GM12878 (cell line): ENCODE results near the gene SNX10.

Experiments used
- CEBPB ChIP-seq, 2 experiments: fragments of 150-350 bp in 1 of 2; IDR thresholded peaks; 2 replicates each; pipeline ENCODE4 v1.6.1; 2012 to 2014; ENCODE audit warnings: low read depth in 2 of 2, low read length in 2 of 2, borderline replicate concordance in 1 of 2, inconsistent platforms in 1 of 2
- DPF2 ChIP-seq: fragments of 450-650 bp; IDR thresholded peaks from 2 replicates; pipeline ENCODE4 v1.6.1; 2017; ENCODE audit warnings: mild to moderate bottlenecking
- EP300 ChIP-seq, 2 experiments: fragments of 150-350 bp in 1 of 2; IDR thresholded peaks; 2 replicates each; pipeline ENCODE4 v1.6.1; 2011 to 2012; ENCODE audit warnings: low read depth in 2 of 2, low read length in 2 of 2, borderline replicate concordance in 1 of 2, improper control_type of control experiment in 1 of 2, inconsistent platforms in 1 of 2; ENCODE audit not compliant: control insufficient read depth in 1 of 2
- EZH2 ChIP-seq: IDR thresholded peaks from 2 replicates; pipeline ENCODE4 v1.6.1; 2012; ENCODE audit warnings: low read depth, mild to moderate bottlenecking, control low read depth, inconsistent platforms, low read length, borderline replicate concordance; ENCODE audit not compliant: control insufficient read depth
- GABPA ChIP-seq: IDR thresholded peaks from 2 replicates; pipeline ENCODE4 v1.6.1; 2014; ENCODE audit warnings: antibody characterized with exemption, low read depth, mild to moderate bottlenecking, inconsistent platforms
- JUND ChIP-seq: IDR thresholded peaks from 2 replicates; pipeline ENCODE4 v1.6.1; 2012; ENCODE audit warnings: low read depth, mild to moderate bottlenecking, low read length, improper control_type of control experiment, moderate library complexity
- PAX5 ChIP-seq: IDR thresholded peaks from 2 replicates; pipeline ENCODE4 v1.6.1; 2011; ENCODE audit warnings: low read depth, low read length, borderline replicate concordance
- POLR2AphosphoS5 ChIP-seq: IDR thresholded peaks from 2 replicates; pipeline ENCODE4 v1.6.1; 2011; ENCODE audit warnings: mild to moderate bottlenecking, low read length, inconsistent platforms
- ZNF274 ChIP-seq: IDR thresholded peaks from one replicate; pipeline ENCODE4 v1.8.0; 2011; ENCODE audit not compliant: insufficient read length, insufficient read depth
- TF ChIP-seq, protein P1 (sequence below): IDR thresholded peaks from 2 replicates; pipeline ENCODE4 v1.6.1; 2011; ENCODE audit warnings: borderline replicate concordance, low read depth, mild to moderate bottlenecking, moderate library complexity, low read length; ENCODE audit not compliant: insufficient read depth, poor library complexity, severe bottlenecking
- TF ChIP-seq, protein P2 (sequence below): fragments of 450-650 bp; IDR thresholded peaks from 2 replicates; pipeline ENCODE4 v1.6.1; 2017; ENCODE audit warnings: mild to moderate bottlenecking, low read depth, inconsistent platforms; ENCODE audit not compliant: poor library complexity, severe bottlenecking
- TF ChIP-seq, protein P3 (sequence below): IDR thresholded peaks from 2 replicates; pipeline ENCODE4 v1.6.1; 2012; ENCODE audit warnings: mild to moderate bottlenecking, low read depth, low read length
- TF ChIP-seq, protein P4 (sequence below), 3 experiments: IDR thresholded peaks in 2 of 3; conservative IDR thresholded peaks in 1 of 3; 2 replicates each; pipeline ENCODE4 v1.5.1; 2011; ENCODE audit warnings: low read depth in 3 of 3, low read length in 3 of 3, mild to moderate bottlenecking in 3 of 3, control low read depth in 2 of 3, moderate library complexity in 2 of 3, inconsistent platforms in 1 of 3, mixed read lengths in 1 of 3; ENCODE audit not compliant: control insufficient read depth in 2 of 3, insufficient read depth in 1 of 3; ENCODE audit errors: extremely low read depth in 1 of 3

DNA sequence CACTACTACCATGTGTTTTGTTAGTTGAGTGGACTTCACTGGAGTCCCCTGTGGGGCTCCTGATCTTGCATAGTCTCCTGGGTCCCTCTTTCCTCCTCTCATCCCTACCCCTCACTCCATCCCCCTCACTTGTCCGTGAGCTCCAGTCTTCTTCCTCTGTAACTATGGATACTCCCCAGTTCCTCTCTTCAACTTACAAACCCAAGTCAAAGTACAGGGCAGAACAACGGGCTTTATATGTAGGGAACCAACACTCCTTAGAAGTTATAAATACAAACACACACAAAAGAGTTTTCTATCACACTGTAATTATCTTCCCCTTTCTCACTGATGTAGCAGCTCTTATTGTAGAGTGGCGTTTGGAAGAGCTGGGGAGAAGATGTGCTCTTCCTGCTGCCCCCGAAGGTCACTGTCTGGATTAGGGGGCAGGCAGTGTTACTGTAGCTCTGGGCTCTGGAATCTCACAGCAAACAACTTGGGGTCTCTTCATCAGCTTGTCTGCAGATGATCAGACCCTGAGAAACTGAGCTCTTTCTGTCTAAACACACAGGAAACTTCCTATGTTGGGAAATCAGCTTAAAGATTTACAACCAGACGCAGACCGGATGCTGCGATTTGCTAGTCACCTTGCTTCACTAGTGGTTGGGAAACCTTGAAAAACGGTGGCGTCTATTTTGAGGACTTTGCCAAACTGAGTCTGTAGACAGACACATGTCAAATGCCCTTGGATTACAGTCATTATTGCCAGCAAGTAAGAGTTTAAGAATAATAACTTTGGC is 13.6 kb downstream of the SNX10 start:
- TF ChIP-seq, protein P1, sequence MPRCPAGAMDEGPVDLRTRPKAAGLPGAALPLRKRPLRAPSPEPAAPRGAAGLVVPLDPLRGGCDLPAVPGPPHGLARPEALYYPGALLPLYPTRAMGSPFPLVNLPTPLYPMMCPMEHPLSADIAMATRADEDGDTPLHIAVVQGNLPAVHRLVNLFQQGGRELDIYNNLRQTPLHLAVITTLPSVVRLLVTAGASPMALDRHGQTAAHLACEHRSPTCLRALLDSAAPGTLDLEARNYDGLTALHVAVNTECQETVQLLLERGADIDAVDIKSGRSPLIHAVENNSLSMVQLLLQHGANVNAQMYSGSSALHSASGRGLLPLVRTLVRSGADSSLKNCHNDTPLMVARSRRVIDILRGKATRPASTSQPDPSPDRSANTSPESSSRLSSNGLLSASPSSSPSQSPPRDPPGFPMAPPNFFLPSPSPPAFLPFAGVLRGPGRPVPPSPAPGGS: no peak
- TF ChIP-seq POLR2AphosphoS5 (no peak), GABPA (no peak), EZH2 (no peak), JUND (no peak), PAX5 (no peak), EP300 (IDR thresholded peaks at IDR 0.05; ENCODE audit: borderline replicate concordance in 1 of 2, control insufficient read depth in 1 of 2, low read depth in 2 of 2, low read length in 2 of 2) (no peak), DPF2 (no peak), CEBPB (IDR thresholded peaks at IDR 0.05; ENCODE audit: borderline replicate concordance in 1 of 2, low read depth in 2 of 2, low read length in 2 of 2) (no peak), ZNF274 (no peak)
- TF ChIP-seq, protein P2, sequence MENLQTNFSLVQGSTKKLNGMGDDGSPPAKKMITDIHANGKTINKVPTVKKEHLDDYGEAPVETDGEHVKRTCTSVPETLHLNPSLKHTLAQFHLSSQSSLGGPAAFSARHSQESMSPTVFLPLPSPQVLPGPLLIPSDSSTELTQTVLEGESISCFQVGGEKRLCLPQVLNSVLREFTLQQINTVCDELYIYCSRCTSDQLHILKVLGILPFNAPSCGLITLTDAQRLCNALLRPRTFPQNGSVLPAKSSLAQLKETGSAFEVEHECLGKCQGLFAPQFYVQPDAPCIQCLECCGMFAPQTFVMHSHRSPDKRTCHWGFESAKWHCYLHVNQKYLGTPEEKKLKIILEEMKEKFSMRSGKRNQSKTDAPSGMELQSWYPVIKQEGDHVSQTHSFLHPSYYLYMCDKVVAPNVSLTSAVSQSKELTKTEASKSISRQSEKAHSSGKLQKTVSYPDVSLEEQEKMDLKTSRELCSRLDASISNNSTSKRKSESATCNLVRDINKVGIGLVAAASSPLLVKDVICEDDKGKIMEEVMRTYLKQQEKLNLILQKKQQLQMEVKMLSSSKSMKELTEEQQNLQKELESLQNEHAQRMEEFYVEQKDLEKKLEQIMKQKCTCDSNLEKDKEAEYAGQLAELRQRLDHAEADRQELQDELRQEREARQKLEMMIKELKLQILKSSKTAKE: no peak
- TF ChIP-seq, protein P3, sequence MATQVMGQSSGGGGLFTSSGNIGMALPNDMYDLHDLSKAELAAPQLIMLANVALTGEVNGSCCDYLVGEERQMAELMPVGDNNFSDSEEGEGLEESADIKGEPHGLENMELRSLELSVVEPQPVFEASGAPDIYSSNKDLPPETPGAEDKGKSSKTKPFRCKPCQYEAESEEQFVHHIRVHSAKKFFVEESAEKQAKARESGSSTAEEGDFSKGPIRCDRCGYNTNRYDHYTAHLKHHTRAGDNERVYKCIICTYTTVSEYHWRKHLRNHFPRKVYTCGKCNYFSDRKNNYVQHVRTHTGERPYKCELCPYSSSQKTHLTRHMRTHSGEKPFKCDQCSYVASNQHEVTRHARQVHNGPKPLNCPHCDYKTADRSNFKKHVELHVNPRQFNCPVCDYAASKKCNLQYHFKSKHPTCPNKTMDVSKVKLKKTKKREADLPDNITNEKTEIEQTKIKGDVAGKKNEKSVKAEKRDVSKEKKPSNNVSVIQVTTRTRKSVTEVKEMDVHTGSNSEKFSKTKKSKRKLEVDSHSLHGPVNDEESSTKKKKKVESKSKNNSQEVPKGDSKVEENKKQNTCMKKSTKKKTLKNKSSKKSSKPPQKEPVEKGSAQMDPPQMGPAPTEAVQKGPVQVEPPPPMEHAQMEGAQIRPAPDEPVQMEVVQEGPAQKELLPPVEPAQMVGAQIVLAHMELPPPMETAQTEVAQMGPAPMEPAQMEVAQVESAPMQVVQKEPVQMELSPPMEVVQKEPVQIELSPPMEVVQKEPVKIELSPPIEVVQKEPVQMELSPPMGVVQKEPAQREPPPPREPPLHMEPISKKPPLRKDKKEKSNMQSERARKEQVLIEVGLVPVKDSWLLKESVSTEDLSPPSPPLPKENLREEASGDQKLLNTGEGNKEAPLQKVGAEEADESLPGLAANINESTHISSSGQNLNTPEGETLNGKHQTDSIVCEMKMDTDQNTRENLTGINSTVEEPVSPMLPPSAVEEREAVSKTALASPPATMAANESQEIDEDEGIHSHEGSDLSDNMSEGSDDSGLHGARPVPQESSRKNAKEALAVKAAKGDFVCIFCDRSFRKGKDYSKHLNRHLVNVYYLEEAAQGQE: no peak
- TF ChIP-seq, protein P4, sequence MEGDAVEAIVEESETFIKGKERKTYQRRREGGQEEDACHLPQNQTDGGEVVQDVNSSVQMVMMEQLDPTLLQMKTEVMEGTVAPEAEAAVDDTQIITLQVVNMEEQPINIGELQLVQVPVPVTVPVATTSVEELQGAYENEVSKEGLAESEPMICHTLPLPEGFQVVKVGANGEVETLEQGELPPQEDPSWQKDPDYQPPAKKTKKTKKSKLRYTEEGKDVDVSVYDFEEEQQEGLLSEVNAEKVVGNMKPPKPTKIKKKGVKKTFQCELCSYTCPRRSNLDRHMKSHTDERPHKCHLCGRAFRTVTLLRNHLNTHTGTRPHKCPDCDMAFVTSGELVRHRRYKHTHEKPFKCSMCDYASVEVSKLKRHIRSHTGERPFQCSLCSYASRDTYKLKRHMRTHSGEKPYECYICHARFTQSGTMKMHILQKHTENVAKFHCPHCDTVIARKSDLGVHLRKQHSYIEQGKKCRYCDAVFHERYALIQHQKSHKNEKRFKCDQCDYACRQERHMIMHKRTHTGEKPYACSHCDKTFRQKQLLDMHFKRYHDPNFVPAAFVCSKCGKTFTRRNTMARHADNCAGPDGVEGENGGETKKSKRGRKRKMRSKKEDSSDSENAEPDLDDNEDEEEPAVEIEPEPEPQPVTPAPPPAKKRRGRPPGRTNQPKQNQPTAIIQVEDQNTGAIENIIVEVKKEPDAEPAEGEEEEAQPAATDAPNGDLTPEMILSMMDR (IDR thresholded peaks at IDR 0.05 in 2 of 3, conservative IDR thresholded peaks at IDR 0.05 in 1 of 3; ENCODE audit: control insufficient read depth in 2 of 3, extremely low read depth in 1 of 3, insufficient read depth in 1 of 3, low read depth in 3 of 3, low read length in 3 of 3): no peak
